GM19240 (cell line): ENCODE data around the gene ACOT4.
"Not testable (repeated sequence)": the region's sequence is repeated elsewhere in the genome, so short reads cannot be mapped to it uniquely, and the experiment has no call there.

ENCODE experiments used
- DNase-seq: peaks from one replicate; pipeline ENCODE4 v3.0.0; 2011; ENCODE audit warnings: low spot score; ENCODE audit not compliant: insufficient read length

ACOT4 gene

DNA sequence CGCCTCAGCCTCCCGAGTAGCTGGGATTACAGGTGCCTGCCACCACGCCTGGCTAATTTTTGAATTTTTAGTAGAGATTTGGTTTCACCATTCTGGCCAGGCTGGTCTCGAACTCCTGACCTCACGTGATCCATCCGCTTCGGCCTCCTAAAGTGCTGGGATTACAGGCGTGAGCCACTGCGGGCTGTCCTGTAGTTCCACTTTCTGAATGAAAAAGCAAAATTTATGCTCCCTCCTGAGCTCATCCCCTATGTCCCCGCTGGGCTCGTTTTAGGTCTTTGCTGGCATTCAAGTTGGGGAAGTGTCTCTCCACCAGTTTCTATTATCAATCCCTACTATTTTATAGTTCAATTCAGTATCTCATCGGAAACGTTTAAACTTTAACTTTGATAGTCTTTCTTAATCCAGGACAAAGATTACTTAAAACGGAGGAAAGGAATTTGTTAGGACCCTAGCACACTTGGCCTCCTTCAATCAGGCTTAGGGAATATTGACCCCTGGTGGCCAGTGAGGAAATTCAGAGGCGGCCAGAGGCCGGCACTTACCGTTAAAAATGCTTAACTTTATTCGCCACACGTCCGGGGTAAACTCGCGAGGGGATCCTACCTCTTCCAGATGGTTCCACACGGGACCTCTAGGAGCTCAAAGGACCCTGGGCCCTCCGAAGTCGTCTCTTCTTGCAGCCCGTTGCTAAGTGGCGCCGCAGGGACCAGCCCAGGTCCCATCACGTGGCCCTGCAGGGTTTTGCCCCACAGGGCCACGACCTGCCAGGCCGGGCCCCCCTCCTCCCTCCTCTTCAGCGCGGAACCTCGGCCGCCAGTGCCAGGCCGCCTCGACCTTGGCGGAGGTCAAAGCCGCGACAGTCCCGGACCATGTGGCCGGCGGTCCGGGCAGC is 41.7 kb downstream of the ACOT4 start:
- no peak for DNase-seq

DNA sequence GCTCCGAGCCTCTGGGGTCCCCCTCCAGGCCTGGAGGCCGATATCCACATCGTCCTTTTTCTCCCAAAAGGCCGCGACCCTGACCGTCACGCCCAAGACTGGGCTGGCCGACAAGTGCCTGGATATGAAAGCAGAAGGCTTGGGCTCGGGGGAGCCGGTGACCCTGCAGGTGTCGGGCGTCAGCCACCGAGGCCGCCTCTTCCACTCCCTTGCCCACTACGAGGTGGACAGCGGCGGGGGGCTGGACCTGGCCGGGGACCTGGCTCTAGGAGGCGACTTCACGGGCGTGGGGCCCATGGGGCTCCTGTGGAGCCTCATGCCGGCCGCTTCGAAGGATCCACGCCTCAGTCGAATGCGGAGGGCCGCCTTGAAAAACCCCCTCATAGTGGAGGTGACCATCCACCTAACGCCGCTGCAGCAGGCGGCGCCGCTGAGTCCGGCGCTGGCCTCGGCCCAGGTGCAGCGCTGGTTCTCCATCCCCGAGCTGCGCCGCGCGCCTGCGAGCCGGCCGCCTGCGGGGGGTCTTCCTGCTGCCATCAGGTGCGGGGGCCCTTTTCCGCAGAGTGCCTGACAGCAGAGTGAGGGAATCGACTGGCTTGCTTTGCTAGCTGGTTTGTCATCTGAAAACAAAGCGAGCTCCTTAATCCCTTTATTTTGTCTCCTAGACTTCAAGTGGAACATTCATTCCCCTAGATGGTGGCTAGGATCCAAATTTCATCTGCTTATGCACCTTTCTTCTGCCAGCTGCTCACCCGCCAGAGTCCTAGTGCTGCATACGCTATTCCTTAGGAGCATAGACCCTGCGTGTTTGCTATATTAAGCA is 42.5 kb downstream of the ACOT4 start:
- no peak for DNase-seq

DNA sequence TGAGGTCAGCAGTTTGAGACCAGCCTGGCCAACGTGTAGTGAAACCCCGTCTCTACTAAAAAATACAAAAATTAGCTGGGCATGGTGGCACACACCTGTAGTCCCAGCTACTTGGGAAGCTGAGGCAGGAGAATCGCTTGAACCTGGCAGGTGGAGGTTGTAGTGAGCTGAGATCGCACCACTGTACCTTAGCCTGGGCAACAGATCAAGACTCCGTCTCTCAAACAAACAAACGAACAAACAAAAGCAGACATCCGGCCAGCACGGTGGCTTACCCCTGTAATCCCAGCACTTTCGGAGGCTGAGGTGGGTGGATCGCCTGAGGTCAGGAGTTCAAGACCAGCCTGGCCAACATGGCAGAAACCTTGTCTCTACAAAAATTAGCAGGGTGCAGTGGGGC is 44.7 kb downstream of the ACOT4 start:
- DNase-seq: not testable (repeated sequence)

DNA sequence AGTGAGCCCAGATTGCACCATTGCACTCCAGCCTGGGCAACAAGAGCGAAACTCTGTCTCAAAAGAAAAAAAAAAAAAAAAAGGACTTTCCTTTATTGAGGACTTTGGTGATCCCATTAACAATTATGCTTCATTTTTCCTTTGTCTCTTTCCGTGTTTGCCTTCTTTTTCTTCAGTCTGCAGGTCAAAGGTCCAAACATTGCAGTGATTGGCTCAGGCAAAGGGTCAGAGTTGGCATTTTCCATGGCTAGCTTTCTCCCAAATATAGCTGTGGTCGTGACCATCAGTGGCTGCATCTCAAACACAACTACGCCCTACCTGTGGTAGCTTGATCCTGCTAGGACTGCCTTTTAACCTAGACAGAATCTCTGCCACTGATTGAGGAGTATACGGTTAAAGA is 46.2 kb downstream of the ACOT4 start:
- no peak for DNase-seq

DNA sequence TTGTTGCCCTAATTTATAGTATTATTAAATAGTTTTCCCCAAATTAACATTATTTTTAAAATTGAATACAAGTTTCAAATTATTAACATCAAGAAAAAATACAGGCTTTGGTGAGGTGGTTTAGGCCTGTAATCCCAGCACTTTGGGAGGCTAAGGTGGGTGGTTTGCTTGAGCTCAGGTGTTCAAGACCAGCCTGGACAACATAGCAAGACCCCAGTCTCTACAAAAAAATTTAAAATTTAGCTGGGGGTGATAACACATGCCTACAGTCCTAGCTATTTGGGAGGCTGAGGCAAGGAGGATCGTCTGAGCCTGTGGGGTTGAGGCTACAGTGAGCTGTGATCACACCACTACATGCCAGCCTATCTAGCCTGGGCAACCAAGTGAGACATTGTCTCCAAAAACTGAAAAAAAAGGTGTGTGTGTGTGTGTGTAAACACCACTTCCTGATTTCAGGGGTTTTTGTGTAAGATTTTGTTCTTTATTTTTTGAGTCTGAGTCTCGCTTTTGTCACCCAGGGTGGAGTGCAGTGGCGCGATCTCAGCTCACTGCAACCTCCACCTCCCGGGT is 49.2 kb downstream of the ACOT4 start:
- DNase-seq: no peak

DNA sequence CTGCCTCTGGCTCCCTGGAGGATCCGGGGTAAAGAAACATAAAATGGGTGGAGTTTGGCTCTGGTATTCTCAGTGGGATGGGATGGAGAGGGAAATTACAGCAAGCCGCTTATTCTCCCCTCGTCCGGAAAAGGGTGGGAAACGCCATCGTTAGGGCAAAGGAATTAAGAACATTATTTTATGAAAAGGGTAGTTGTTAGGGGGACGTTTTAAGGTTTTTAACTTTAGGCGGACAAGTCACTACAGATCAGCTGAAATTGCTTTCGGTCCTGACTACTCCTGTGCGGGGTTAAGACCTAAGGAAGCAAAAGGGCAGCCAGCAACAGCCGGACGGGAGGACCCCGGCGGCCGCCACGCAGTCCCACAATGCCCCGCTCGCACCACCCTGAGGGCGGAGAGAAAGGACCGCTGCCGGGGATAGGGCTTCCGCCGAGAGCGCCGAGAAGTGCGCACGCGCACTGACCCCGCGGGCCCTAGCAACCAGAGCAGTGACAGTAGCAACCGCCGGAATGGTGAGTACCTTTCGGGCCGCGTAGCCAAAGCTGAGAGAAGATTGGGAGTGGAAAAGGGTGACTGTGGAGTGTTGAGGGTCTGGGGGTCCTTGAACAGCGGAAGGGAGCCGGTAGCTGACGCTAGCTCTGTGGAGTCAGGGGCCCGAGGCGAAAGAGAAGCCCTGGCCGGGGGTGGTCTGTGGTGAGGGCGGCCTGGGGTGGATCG is 53.0 kb downstream of the ACOT4 start, which contains the start of gene DNAL1:
Gene DNAL1, plus strand, starts transcription at position 456 of the 717 bp plus-strand sequence. Its CDS starts 54 bp downstream, at position 510.
- peak; percentile 94 for DNase-seq

DNA sequence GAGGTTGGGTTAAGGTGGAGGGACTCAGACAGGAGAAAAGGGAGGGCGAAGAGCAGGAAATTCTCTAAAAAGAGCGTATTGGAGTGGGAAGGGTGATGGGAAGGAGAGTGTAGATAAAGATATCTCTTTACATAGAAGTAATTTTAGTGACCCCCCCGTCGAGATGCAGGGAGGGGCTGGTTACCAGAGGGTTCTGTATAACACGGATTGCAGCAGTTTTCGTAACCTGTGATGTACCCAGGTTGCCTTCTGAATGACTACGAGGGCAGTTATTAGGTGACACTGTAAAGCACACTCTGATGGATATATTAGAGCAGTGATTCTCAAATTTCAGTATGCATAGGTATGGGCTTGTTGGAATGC is 53.6 kb downstream of the ACOT4 start:
- no peak for DNase-seq
